ENCODE results near the gene GNG7. TPM values are rescaled to one million over a fixed set of nuclear protein-coding genes. Genes with fewer than 3 reads are reported as not detected.
"Not testable (repeated sequence)": the region's sequence is repeated elsewhere in the genome, so short reads cannot be mapped to it uniquely, and the experiment has no call there.

GNG7 gene
- total RNA-seq, 1 experiment from 2014 or later = 0.75 TPM

- not testable (repeated sequence) for DNase-seq (ENCODE audit: low spot score)
Observed at GRCh38 chr19:2713170-2713569, 10.7 kb upstream of the GNG7 start.

GRCh38 chr19:2711875-2712205 lies 9.3 kb upstream of the GNG7 start:
- no peak for DNase-seq (ENCODE audit: low spot score)

GRCh38 chr19:2711172-2711874 lies 8.8 kb upstream of the GNG7 start:
- DNase-seq (ENCODE audit: low spot score) = peak; percentile 43

GRCh38 chr19:2706251-2706650 lies 3.8 kb upstream of the GNG7 start:
- DNase-seq (ENCODE audit: low spot score) = no peak

GRCh38 chr19:2703691-2704216 lies 1.3 kb upstream of the GNG7 start:
- DNase-seq (ENCODE audit: low spot score) = no peak

GRCh38 chr19:2703077-2703437 lies 563 bp upstream of the GNG7 start:
- DNase-seq (ENCODE audit: low spot score) = no peak

- no peak for DNase-seq (ENCODE audit: low spot score)
Observed at GRCh38 chr19:2701361-2702169, 929 bp downstream of the GNG7 start.

GRCh38 chr19:2700660-2701360 lies 1.7 kb downstream of the GNG7 start:
- DNase-seq (ENCODE audit: low spot score) = no peak

- no peak for DNase-seq (ENCODE audit: low spot score)
Observed at GRCh38 chr19:2699413-2700140, 2.9 kb downstream of the GNG7 start.

- no peak for DNase-seq (ENCODE audit: low spot score)
Observed at GRCh38 chr19:2694196-2694595, 8.3 kb downstream of the GNG7 start.

- no peak for DNase-seq (ENCODE audit: low spot score)
Observed at GRCh38 chr19:2693492-2694160, 8.9 kb downstream of the GNG7 start.

GRCh38 chr19:2691951-2692350 lies 10.5 kb downstream of the GNG7 start:
- no peak for DNase-seq (ENCODE audit: low spot score)

- no peak for DNase-seq (ENCODE audit: low spot score)
Observed at GRCh38 chr19:2690856-2691255, 11.6 kb downstream of the GNG7 start.

- DNase-seq (ENCODE audit: low spot score) = no peak
Observed at GRCh38 chr19:2686360-2686759, 16.1 kb downstream of the GNG7 start.

GRCh38 chr19:2685204-2685704 lies 17.2 kb downstream of the GNG7 start:
- no peak for DNase-seq (ENCODE audit: low spot score)

- no peak for DNase-seq (ENCODE audit: low spot score)
Observed at GRCh38 chr19:2683430-2684003, 19.0 kb downstream of the GNG7 start.

- DNase-seq (ENCODE audit: low spot score) = no peak
Observed at GRCh38 chr19:2680808-2681207, 21.7 kb downstream of the GNG7 start.

GRCh38 chr19:2679439-2679838 lies 23.1 kb downstream of the GNG7 start:
- no peak for DNase-seq (ENCODE audit: low spot score)

- not testable (repeated sequence) for DNase-seq (ENCODE audit: low spot score)
Observed at GRCh38 chr19:2678948-2679347, 23.5 kb downstream of the GNG7 start.

- no peak for DNase-seq (ENCODE audit: low spot score)
Observed at GRCh38 chr19:2678044-2678671, 24.3 kb downstream of the GNG7 start.

Data from H4 (cell line).